Stomach (tissue), 9 donors: Measurements from ENCODE around the gene TXLNG. TPM values are rescaled to one million over a fixed set of nuclear protein-coding genes. Genes with fewer than 3 reads are reported as not detected.
A peak's percentile ranks its signal among the peaks of the same experiment; 100 is the strongest.

Source experiments
- DNase-seq, 2 donors: peaks; one replicate each; pipeline versions ENCODE4 v3.0.0 to v3.0.0-alpha.2; 2013 to 2019
- H3K27ac ChIP-seq, 5 donors: fragments of 200-600 bp in 4 of 5; sonication (generic) in 4 of 5; one replicate each; pipeline ENCODE4 v1.5.1; 2013 to 2019; ENCODE audit warnings: mild to moderate bottlenecking in 1 of 5, moderate library complexity in 1 of 5
- H3K27me3 ChIP-seq, 3 donors: fragments of 200-600 bp; sonication (generic); one replicate each; pipeline ENCODE4 v1.5.1; 2017 to 2019; ENCODE audit warnings: mixed run types in 1 of 3
- H3K36me3 ChIP-seq, 4 donors: fragments of 200-600 bp; sonication (generic); 1 replicate in 3 of 4; 2 replicates in 1 of 4; pipeline ENCODE4 v1.5.1; 2016 to 2019
- H3K4me1 ChIP-seq, 4 donors: fragments of 200-600 bp; sonication (generic); one replicate each; pipeline ENCODE4 v1.5.1; 2016 to 2019
- H3K4me3 ChIP-seq, 4 donors: fragments of 200-600 bp; sonication (generic) in 3 of 4; one replicate each; pipeline ENCODE4 v1.5.1; 2016 to 2019; ENCODE audit warnings: mild to moderate bottlenecking in 1 of 4
- H3K9me3 ChIP-seq, 4 donors: fragments of 200-600 bp; sonication (generic); one replicate each; pipeline ENCODE4 v1.5.1; 2016 to 2019
- CTCF ChIP-seq, 7 experiments: fragments of 450-650 bp in 4 of 7; fragments of 200-600 bp in 3 of 7; sonication (generic) in 3 of 7; IDR thresholded peaks; one replicate each; pipeline ENCODE4 v1.5.1; 2016 to 2019; ENCODE audit warnings: antibody characterized with exemption in 7 of 7, control low read depth in 2 of 7, mild to moderate bottlenecking in 1 of 7
- EP300 ChIP-seq: sonication (generic); formaldehyde crosslinking; IDR thresholded peaks from one replicate; pipeline ENCODE4 v1.6.1; 2017; ENCODE audit warnings: antibody characterized with exemption
- POLR2A ChIP-seq, 4 donors: fragments of 450-650 bp; IDR thresholded peaks; one replicate each; pipeline ENCODE4 v1.6.1; 2016; ENCODE audit warnings: antibody characterized with exemption in 4 of 4, control low read depth in 2 of 4, mild to moderate bottlenecking in 1 of 4, moderate library complexity in 1 of 4
- POLR2AphosphoS5 ChIP-seq, 3 donors: sonication (generic); formaldehyde crosslinking; IDR thresholded peaks; one replicate each; pipeline ENCODE4 v1.6.1; 2016; ENCODE audit warnings: antibody characterized with exemption in 3 of 3
- WGBS, 5 donors: extraction: QIAGEN DNeasy Blood & Tissue Kit in 3 of 5; methylation state at CpG; one replicate each; pipeline versions ENCODE4 v1.1.5 to v1.1.7; 2013 to 2018; 5-methylcytosine and 5-hydroxymethylcytosine counted together
- intact Hi-C: fragments of 100-400 bp; cut with DNase I; formaldehyde crosslinking; loops from one replicate; pipeline ENCODE4 v1.15.1; 2023; ENCODE audit warnings: low total_unique reads
- polyA plus RNA-seq, 3 donors: library from polyadenylated mRNA; stranded (reverse); fragments of 200-250 nt; gene quantifications; one replicate each; pipeline ENCODE4 v1.2.3, GENCODE V29; 2013
- total RNA-seq, 5 donors: library from RNA; depleted of rRNA; stranded (reverse); fragments of >200 nt; gene quantifications; one replicate each; pipeline versions ENCODE4 v1.1.0 to v1.2.3, GENCODE V29; 2014 to 2016
- donor health status: healthy with polysubstance abuse.
- donor health status: Bipolar disorder and iron deficiency.
- donor health status: healthy.

The TXLNG gene
- total and polyA plus RNA-seq, 8 donors, result 4.6 to 25.7 (median 9.7) TPM

- Histone ChIP-seq H3K27me3 (no peaks in the 10 kb centered on the region), H3K4me3 (no peak overlapping the region), H3K36me3 (peaks cover 0 to 82% (median 80%) of the 10 kb centered on the region in 4 donors), H3K4me1 (no peaks in the 10 kb centered on the region), H3K9me3 (no peaks in the 10 kb centered on the region), H3K27ac (no peak overlapping the region)
- TF ChIP-seq EP300 (no peak), CTCF (IDR thresholded peaks at IDR 0.05) (no peak), POLR2AphosphoS5 (IDR thresholded peaks at IDR 0.05) (no peak), POLR2A (IDR thresholded peaks at IDR 0.05) (no peak)
- 50 to 82% (median 70%) methylated on average over 6 of the region's 6 CpGs for WGBS, 5 donors
- intact Hi-C loops, result no loop called here
- no peak for DNase-seq
Measured at GRCh38 chrX:16848541-16848940, 62.3 kb downstream of the TXLNG start.

- Histone ChIP-seq H3K27me3 (no peaks in the 10 kb centered on the region), H3K36me3 (peaks cover 0 to 78% (median 74%) of the 10 kb centered on the region in 4 donors), H3K27ac (no peak overlapping the region), H3K9me3 (no peaks in the 10 kb centered on the region), H3K4me3 (no peak overlapping the region), H3K4me1 (no peaks in the 10 kb centered on the region)
- 58 to 76% (median 69%) methylated on average over 1 of the region's 1 CpG for WGBS, 5 donors
- no peak for TF ChIP-seq EP300
- TF ChIP-seq POLR2AphosphoS5 (IDR thresholded peaks at IDR 0.05), result no peak
- TF ChIP-seq POLR2A (IDR thresholded peaks at IDR 0.05), result no peak
- no peak for TF ChIP-seq CTCF (IDR thresholded peaks at IDR 0.05)
- DNase-seq, result no peak
- intact Hi-C loops, result no loop called here
Measured at GRCh38 chrX:16851421-16851820, 65.2 kb downstream of the TXLNG start.

DNA sequence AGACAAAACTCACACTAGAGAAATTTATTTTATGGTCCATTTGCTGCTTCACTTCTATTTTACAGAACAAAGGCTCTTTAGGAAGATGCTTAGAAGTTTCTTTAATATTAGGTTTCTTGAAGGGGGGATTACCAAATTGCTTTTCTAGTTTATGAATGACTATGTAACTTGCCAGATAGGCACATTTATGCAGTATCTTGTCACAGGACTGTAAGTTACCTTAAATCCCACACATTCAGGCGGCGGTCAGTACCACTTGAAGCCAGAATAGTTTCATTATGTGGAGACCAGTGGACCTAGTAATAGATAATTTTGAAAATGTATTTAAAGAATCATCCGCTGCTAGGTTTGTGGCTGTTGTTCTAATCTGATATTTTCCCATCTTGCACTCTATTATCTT lies 65.6 kb downstream of the TXLNG start:
- peak overlapping the region in 1 of 5 donors; percentile 4 for H3K27ac ChIP-seq
- H3K4me1 ChIP-seq, result no peaks in the 10 kb centered on the region
- intact Hi-C loops, result no loop called here
- H3K4me3 ChIP-seq, result no peak overlapping the region
- WGBS, 5 donors, result 88 to 98% (median 92%) methylated on average over 3 of the region's 3 CpGs
- no peaks in the 10 kb centered on the region for H3K27me3 ChIP-seq
- DNase-seq, result no peak
- no peak for TF ChIP-seq POLR2A (IDR thresholded peaks at IDR 0.05)
- peaks cover 0 to 3% (median 0%) of the 10 kb centered on the region in 4 donors for H3K9me3 ChIP-seq
- peaks cover 0 to 78% (median 74%) of the 10 kb centered on the region in 4 donors for H3K36me3 ChIP-seq

- no peak for DNase-seq
- Histone ChIP-seq H3K4me3 (no peak overlapping the region), H3K4me1 (no peaks in the 10 kb centered on the region), H3K9me3 (peaks cover 0 to 8% (median 0%) of the 10 kb centered on the region in 4 donors), H3K27ac (no peak overlapping the region), H3K36me3 (peaks cover 0 to 78% (median 74%) of the 10 kb centered on the region in 4 donors), H3K27me3 (no peaks in the 10 kb centered on the region)
- WGBS, 5 donors, result 85 to 90% (median 90%) methylated on average over 11 to 12 of the region's 12 CpGs
- intact Hi-C loops, result no loop called here
- TF ChIP-seq POLR2AphosphoS5 (IDR thresholded peaks at IDR 0.05) (no peak), CTCF (IDR thresholded peaks at IDR 0.05) (no peak), EP300 (no peak), POLR2A (IDR thresholded peaks at IDR 0.05) (no peak)
Measured at GRCh38 chrX:16852617-16853179, 66.4 kb downstream of the TXLNG start.

DNA sequence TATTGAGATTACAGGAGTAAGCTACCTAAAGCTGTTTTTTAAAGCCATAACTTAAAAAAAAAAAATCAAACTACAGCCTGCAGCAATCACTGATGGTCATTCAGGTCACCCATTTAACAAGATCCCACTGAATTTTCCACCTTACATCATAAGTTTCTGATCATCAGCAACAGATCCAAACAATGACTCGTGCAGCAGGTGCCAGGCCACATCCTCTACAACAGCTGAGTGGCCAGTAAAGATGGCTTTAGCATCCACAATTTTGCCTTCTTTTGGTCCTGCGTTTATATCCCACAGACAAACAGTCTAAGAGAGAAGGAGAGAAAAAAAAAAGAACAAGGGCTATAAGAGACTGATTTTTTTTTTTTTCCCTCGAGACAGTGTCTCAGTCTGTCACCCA lies 67.3 kb downstream of the TXLNG start:
- H3K4me1 ChIP-seq, result no peaks in the 10 kb centered on the region
- intact Hi-C loops, result no loop called here

More for the DNA sequence above, 67.3 kb downstream of the TXLNG start:
- Histone ChIP-seq H3K36me3 (peaks cover 0 to 77% (median 74%) of the 10 kb centered on the region in 4 donors), H3K27ac (no peak overlapping the region), H3K9me3 (peaks cover 0 to 8% (median 0%) of the 10 kb centered on the region in 4 donors), H3K27me3 (peaks cover 0 to 3% (median 0%) of the 10 kb centered on the region in 3 donors), H3K4me3 (no peak overlapping the region)
- WGBS, 5 donors, result 61 to 88% (median 75%) methylated on average over 3 of the region's 3 CpGs
- no peak for DNase-seq
- no peak for TF ChIP-seq CTCF (IDR thresholded peaks at IDR 0.05)
- TF ChIP-seq EP300, result no peak
- no peak for TF ChIP-seq POLR2AphosphoS5 (IDR thresholded peaks at IDR 0.05)
- no peak for TF ChIP-seq POLR2A (IDR thresholded peaks at IDR 0.05)
